Spleen (tissue), 7 donors: ENCODE results near the gene CCNC.

Experiments used
- CTCF ChIP-seq, 11 experiments: fragments of 200-600 bp in 7 of 11; fragments of 450-650 bp in 4 of 11; sonication (generic) in 4 of 11; IDR thresholded peaks in 8 of 11; conservative IDR thresholded peaks in 3 of 11; 1 replicate in 7 of 11; 2 replicates in 4 of 11; pipeline versions ENCODE4 v1.4.0 to v1.8.0; 2016 to 2021; ENCODE audit warnings: antibody characterized with exemption in 11 of 11, inconsistent platforms in 4 of 11, mild to moderate bottlenecking in 1 of 11
- POLR2A ChIP-seq, 3 donors: fragments of 450-650 bp; IDR thresholded peaks; one replicate each; pipeline ENCODE4 v1.5.1; 2017; ENCODE audit warnings: antibody characterized with exemption in 3 of 3, mild to moderate bottlenecking in 1 of 3
- POLR2AphosphoS5 ChIP-seq, 3 donors: sonication (generic); formaldehyde crosslinking; IDR thresholded peaks; one replicate each; pipeline ENCODE4 v1.5.1; 2017; ENCODE audit warnings: antibody characterized with exemption in 3 of 3
- donor health status: DM: no; HTN: no; CAD: no; lungs with moderate emphysema.
- donor health status: DM: no; HTN: no; CAD: no.
- donor health status: DM: no; HTN: no; CAD: no.

- TF ChIP-seq CTCF (IDR thresholded peaks at IDR 0.05 in 8 of 11, conservative IDR thresholded peaks at IDR 0.05 in 3 of 11) (peak in 1 of 11 experiments; percentile 7), POLR2A (IDR thresholded peaks at IDR 0.05) (peak in 2 of 3 donors; percentile 39 to 62), POLR2AphosphoS5 (IDR thresholded peaks at IDR 0.05) (peak; percentile 94 to 95 (median 94))
These were observed at the start of gene CCNC for GRCh38 chr6:99568103-99568933.
